ENCODE results near the gene LPP. TPM values are rescaled to one million over a fixed set of nuclear protein-coding genes. Genes with fewer than 3 reads are reported as not detected.
"Not testable (repeated sequence)": the region's sequence is repeated elsewhere in the genome, so short reads cannot be mapped to it uniquely, and the experiment has no call there.

Gene LPP
- polyA plus RNA-seq, 1 experiment = 76.3 TPM

DNA sequence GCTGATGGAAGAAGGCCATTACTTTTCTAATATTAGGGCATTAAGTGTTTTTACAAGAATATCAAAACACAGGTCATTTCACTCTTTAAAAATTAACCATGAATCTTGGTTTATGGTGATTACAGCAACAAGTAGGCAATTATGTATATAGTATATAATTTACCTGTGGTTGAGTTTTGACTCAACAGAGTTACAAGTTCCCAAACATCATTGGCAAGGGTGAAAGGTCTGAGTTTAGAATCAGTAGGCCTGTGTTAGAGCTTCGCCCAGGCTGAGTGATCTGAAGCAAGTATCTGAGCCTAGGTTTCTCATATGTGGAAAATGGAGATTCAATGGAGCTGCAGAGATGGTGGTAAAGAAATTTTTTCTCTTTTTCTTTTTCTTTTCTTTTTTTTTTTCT is 25.1 kb upstream of the LPP start:
- no peak overlapping the region for H3K27ac ChIP-seq (ENCODE audit: low read depth, low read length)
- TF ChIP-seq, protein P1, sequence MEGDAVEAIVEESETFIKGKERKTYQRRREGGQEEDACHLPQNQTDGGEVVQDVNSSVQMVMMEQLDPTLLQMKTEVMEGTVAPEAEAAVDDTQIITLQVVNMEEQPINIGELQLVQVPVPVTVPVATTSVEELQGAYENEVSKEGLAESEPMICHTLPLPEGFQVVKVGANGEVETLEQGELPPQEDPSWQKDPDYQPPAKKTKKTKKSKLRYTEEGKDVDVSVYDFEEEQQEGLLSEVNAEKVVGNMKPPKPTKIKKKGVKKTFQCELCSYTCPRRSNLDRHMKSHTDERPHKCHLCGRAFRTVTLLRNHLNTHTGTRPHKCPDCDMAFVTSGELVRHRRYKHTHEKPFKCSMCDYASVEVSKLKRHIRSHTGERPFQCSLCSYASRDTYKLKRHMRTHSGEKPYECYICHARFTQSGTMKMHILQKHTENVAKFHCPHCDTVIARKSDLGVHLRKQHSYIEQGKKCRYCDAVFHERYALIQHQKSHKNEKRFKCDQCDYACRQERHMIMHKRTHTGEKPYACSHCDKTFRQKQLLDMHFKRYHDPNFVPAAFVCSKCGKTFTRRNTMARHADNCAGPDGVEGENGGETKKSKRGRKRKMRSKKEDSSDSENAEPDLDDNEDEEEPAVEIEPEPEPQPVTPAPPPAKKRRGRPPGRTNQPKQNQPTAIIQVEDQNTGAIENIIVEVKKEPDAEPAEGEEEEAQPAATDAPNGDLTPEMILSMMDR (IDR thresholded peaks at IDR 0.05; ENCODE audit: low read depth, low read length) = no peak

DNA sequence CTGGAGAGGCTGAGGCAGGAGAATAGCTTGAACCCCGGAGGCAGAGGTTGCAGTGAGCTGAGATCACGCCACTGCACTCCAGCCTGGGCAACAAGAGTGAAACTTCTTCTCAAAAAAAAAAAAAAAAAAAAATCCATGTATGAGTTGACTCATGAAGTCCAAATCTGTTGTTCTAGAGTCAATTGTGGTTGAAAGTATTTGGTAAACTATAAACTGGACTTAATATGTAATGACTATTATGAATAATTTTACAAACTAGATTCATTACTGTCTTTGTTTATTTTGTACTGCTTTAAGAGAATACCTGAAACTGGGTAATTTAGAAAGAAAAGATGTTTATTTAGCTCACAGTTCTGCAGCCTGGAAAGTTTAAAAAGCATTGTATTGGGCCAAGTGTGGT is 22.9 kb upstream of the LPP start:
- POLR2A ChIA-PET; H3K27me3 ChIP-seq (ENCODE audit: control insufficient read depth, insufficient read depth, low read length); H3K4me3 ChIP-seq (ENCODE audit: low read depth, low read length); H3K9me3 ChIP-seq (ENCODE audit: control insufficient read depth, insufficient read depth, low read length); H3K27ac ChIP-seq (ENCODE audit: low read depth, low read length); DNase-seq (ENCODE audit: low read depth, low spot score): not testable (repeated sequence)
- CTCF ChIA-PET = interaction anchor here (0.6 kb wide), 1 partner anchor 169 kb away, joined by 3 read pairs; no protein-coding TSS in a partner anchor

More for the DNA sequence above, 25.1 kb upstream of the LPP start:
- ChIA-PET POLR2A (no interaction called here), CTCF (no interaction called here)
- no peaks in the 10 kb centered on the region for H3K9me3 ChIP-seq (ENCODE audit: control insufficient read depth, insufficient read depth, low read length)
- H3K27me3 ChIP-seq (ENCODE audit: control insufficient read depth, insufficient read depth, low read length) = no peaks in the 10 kb centered on the region
- DNase-seq (ENCODE audit: low read depth, low spot score) = no peak
- no peak overlapping the region for H3K4me3 ChIP-seq (ENCODE audit: low read depth, low read length)

DNA sequence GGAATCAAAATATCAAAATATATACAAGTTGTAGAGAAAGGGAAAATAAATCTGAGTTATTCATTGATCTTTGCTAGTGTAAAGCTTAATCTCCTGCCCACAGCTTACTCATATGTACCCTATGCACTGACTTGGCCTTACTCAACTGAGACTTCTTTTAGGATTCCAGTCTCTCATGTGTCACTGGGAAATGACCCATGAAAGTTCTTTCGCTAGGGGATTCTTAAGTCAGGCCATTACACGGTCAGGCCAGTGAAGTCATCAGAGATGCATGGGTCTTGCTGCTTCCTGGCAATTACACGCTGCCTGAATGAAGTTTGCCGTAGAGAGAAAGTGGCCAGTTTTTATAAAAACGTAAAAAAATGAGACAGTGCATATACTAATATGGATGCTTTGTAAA is 20.7 kb upstream of the LPP start:
- DNase-seq (ENCODE audit: low read depth, low spot score) = no peak
- CTCF ChIA-PET = no interaction called here
- no peak overlapping the region for H3K4me3 ChIP-seq (ENCODE audit: low read depth, low read length)
- H3K9me3 ChIP-seq (ENCODE audit: control insufficient read depth, insufficient read depth, low read length) = no peaks in the 10 kb centered on the region
- H3K27ac ChIP-seq (ENCODE audit: low read depth, low read length) = no peak overlapping the region
- TF ChIP-seq, protein P1 (IDR thresholded peaks at IDR 0.05; ENCODE audit: low read depth, low read length) = no peak
- no peaks in the 10 kb centered on the region for H3K27me3 ChIP-seq (ENCODE audit: control insufficient read depth, insufficient read depth, low read length)
- POLR2A ChIA-PET = no interaction called here

DNA sequence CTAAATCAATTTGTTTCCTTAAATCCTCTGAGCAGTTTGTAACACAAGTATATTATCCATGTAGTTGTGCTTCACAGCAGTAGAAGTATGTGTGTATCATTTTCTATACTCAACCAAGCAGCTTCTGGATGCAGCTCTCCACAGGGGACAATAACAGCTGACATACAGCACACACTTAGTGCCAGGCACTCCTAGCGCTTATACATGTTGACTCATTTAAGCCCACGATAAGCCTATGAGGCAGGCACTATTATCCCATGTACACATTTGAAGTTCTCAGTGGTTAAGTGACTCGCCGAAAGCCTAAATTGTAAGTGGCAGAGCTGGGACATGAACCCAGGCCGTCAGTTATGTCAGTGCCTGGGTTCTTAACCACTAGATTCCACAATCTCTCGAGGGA is 20.3 kb upstream of the LPP start:
- Histone ChIP-seq H3K9me3 (ENCODE audit: control insufficient read depth, insufficient read depth, low read length) (no peaks in the 10 kb centered on the region), H3K4me3 (ENCODE audit: low read depth, low read length) (no peak overlapping the region), H3K27me3 (ENCODE audit: control insufficient read depth, insufficient read depth, low read length) (no peaks in the 10 kb centered on the region), H3K27ac (ENCODE audit: low read depth, low read length) (no peak overlapping the region)
- CTCF ChIA-PET = no interaction called here
- TF ChIP-seq, protein P1 (IDR thresholded peaks at IDR 0.05; ENCODE audit: low read depth, low read length) = no peak
- no peak for DNase-seq (ENCODE audit: low read depth, low spot score)
- POLR2A ChIA-PET = no interaction called here

DNA sequence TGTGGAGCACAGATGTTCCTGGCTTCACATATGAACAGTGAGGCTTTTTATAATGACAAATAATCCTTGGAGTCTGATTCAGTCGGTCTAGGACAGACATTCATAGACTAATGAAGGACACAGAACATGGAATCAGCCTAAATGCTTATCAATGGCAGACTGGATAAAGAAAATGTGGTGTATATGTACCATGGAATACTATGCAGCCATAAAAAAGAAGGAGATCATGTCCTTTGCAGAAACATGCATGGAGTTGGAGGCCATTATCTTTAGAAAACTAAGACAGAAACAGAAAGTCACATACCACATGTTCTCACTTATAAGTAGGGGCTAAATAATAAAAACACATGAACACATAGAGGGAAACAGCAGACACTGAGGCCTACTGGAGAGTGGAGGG is 19.9 kb upstream of the LPP start:
- H3K27ac ChIP-seq (ENCODE audit: low read depth, low read length) = no peak overlapping the region
- H3K9me3 ChIP-seq (ENCODE audit: control insufficient read depth, insufficient read depth, low read length) = no peaks in the 10 kb centered on the region
- ChIA-PET CTCF (no interaction called here), POLR2A (no interaction called here)
- no peak overlapping the region for H3K4me3 ChIP-seq (ENCODE audit: low read depth, low read length)
- H3K27me3 ChIP-seq (ENCODE audit: control insufficient read depth, insufficient read depth, low read length) = no peaks in the 10 kb centered on the region
- TF ChIP-seq, protein P1 (IDR thresholded peaks at IDR 0.05; ENCODE audit: low read depth, low read length) = no peak
- DNase-seq (ENCODE audit: low read depth, low spot score) = no peak

DNA sequence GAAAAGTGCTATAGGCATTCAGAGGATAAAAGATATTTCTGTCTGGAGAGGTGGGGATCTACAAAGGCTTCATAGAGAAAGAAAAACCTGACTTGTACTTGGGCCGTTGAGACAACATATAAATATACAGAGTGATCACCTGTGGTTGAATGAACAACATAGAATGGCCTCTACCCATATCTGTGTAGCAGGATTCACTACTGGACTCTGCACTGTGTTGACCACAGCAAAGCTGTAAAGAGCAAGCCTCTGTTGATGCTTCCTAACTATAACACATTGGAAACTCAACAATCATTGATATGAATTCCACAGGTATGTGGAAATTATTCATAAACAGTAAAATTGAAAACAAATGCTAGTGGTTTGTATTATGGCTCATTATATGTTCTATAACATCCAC is 19.1 kb upstream of the LPP start:
- no peaks in the 10 kb centered on the region for H3K9me3 ChIP-seq (ENCODE audit: control insufficient read depth, insufficient read depth, low read length)
- DNase-seq (ENCODE audit: low read depth, low spot score) = no peak
- ChIA-PET CTCF (interaction anchor here (0.7 kb wide), 1 partner anchor 395 kb away, joined by 12 read pairs; no protein-coding TSS in a partner anchor), POLR2A (no interaction called here)
- H3K27me3 ChIP-seq (ENCODE audit: control insufficient read depth, insufficient read depth, low read length) = no peaks in the 10 kb centered on the region
- H3K4me3 ChIP-seq (ENCODE audit: low read depth, low read length) = no peak overlapping the region
- H3K27ac ChIP-seq (ENCODE audit: low read depth, low read length) = no peak overlapping the region
- TF ChIP-seq, protein P1 (IDR thresholded peaks at IDR 0.05; ENCODE audit: low read depth, low read length) = no peak
